Measurements from ENCODE around the gene JRKL. TPM values are rescaled to one million over a fixed set of nuclear protein-coding genes. Genes with fewer than 3 reads are reported as not detected.
"Not testable (repeated sequence)": the region's sequence is repeated elsewhere in the genome, so short reads cannot be mapped to it uniquely, and the experiment has no call there.

JRKL gene
- total and polyA plus RNA-seq, 5 experiments from 2014 or later: 1.4 to 13.4 (median 5.4) TPM

- Mint-ChIP-seq H3K36me3 (peaks cover 0 to 2% (median 0%) of the 10 kb centered on the region in 3 donors), H3K4me3 (no peak overlapping the region), H3K27ac (peak overlapping the region in 1 of 10 donors; percentile 10), H3K9me3 (peaks cover 0 to 5% (median 0%) of the 10 kb centered on the region in 9 donors), H3K27me3 (peaks cover 0 to 2% (median 0%) of the 10 kb centered on the region in 5 donors), H3K4me1 (peaks cover 2 to 8% (median 4%) of the 10 kb centered on the region in 4 donors)
- POLR2A ChIA-PET: no interaction called here
- ATAC-seq (no peak), DNase-seq (no peak)
These were observed 8.1 kb downstream of the JRKL start for GRCh38 chr11:96397863-96398262.

DNA sequence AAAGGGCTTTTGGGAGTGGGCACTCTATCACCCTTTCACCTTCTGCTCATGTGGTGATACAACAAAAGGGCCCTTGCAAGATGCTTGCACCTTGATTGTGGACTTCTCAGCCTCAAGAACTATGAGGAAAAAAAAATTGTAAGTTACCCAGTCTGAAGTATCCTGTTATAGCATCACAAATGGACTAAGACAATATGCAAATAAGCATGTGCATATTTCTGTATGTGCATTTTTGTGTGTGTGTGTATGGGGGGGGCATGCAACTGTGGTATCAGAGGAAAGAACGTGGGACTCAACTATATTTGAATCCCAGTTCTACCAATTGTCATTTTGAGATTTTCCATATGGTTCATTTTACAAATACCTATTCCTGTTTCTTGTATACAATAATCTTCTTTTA is 10.9 kb downstream of the JRKL start:
- Mint-ChIP-seq H3K27ac (no peak overlapping the region), H3K4me1 (peaks cover 2 to 8% (median 4%) of the 10 kb centered on the region in 4 donors), H3K9me3 (peaks cover 0 to 5% (median 0%) of the 10 kb centered on the region in 9 donors), H3K27me3 (peaks cover 0 to 4% (median 2%) of the 10 kb centered on the region in 5 donors), H3K4me3 (no peak overlapping the region), H3K36me3 (peaks cover 0 to 4% (median 0%) of the 10 kb centered on the region in 3 donors)
- DNase-seq (no peak), ATAC-seq (no peak)
- POLR2A ChIA-PET: no interaction called here

- peaks cover 11 to 47% (median 22%) of the 10 kb centered on the region in 5 donors for H3K27me3 Mint-ChIP-seq
- H3K36me3 Mint-ChIP-seq, DNase-seq, H3K9me3 Mint-ChIP-seq, ATAC-seq, POLR2A ChIA-PET, H3K4me1 Mint-ChIP-seq: not testable (repeated sequence)
- peak overlapping the region in 1 of 10 donors; percentile 37 for H3K27ac Mint-ChIP-seq
- peak overlapping the region in 5 of 10 donors; percentile 26 to 62 (median 43) for H3K4me3 Mint-ChIP-seq
These were observed 21.6 kb downstream of the JRKL start for GRCh38 chr11:96411412-96411811.

- H3K4me1 Mint-ChIP-seq: no peaks in the 10 kb centered on the region
- H3K27ac Mint-ChIP-seq: no peak overlapping the region
- peaks cover 19 to 48% (median 26%) of the 10 kb centered on the region in 5 donors for H3K27me3 Mint-ChIP-seq
These were observed 23.1 kb downstream of the JRKL start for GRCh38 chr11:96412761-96413381.

GRCh38 chr11:96413408-96413807 is 23.6 kb downstream of the JRKL start:
- peaks cover 0 to 3% (median 0%) of the 10 kb centered on the region in 9 donors for H3K9me3 Mint-ChIP-seq
- H3K27me3 Mint-ChIP-seq: peaks cover 19 to 48% (median 26%) of the 10 kb centered on the region in 5 donors
- DNase-seq (no peak), ATAC-seq (no peak)
- H3K36me3 Mint-ChIP-seq: no peaks in the 10 kb centered on the region
- POLR2A ChIA-PET: no interaction called here
- no peak overlapping the region for H3K27ac Mint-ChIP-seq
- H3K4me1 Mint-ChIP-seq: no peaks in the 10 kb centered on the region
- no peak overlapping the region for H3K4me3 Mint-ChIP-seq

More at GRCh38 chr11:96412761-96413381, 23.1 kb downstream of the JRKL start:
- DNase-seq (no peak), ATAC-seq (no peak)
- POLR2A ChIA-PET: no interaction called here
- Mint-ChIP-seq H3K9me3 (peaks cover 0 to 3% (median 0%) of the 10 kb centered on the region in 9 donors), H3K4me3 (no peak overlapping the region), H3K36me3 (no peaks in the 10 kb centered on the region)

DNA sequence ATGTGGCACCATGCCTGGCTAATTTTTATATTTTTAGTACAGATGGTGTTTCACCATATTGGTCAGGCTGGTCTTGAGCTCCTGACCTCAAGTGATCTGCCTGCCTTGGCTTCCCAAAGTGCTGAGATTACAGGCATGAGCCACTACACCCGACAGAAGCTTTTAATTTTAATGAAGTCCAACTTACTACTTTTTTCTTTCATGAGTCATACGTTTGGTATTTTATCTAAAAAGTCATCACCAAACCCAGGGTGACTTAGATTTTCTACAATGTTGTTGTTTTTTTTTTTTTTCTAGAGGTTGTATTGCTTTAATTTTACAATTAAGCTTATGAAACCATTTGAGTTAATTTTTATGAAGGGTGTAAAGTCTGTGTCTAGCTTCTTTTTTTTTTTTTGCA is 34.9 kb downstream of the JRKL start:
- Mint-ChIP-seq H3K27ac (no peak overlapping the region), H3K4me3 (no peak overlapping the region), H3K36me3 (no peaks in the 10 kb centered on the region), H3K4me1 (peaks cover 0 to 8% (median 0%) of the 10 kb centered on the region in 4 donors), H3K9me3 (no peaks in the 10 kb centered on the region), H3K27me3 (peaks cover 11 to 46% (median 27%) of the 10 kb centered on the region in 5 donors)
- DNase-seq: no peak
- no peak for ATAC-seq
- POLR2A ChIA-PET: interaction anchor here (0.6 kb wide), 1 partner anchor 592 kb away, joined by 3 read pairs; no protein-coding TSS in a partner anchor

GRCh38 chr11:96430668-96431067 is 40.9 kb downstream of the JRKL start:
- H3K4me1 Mint-ChIP-seq: peaks cover 0 to 8% (median 0%) of the 10 kb centered on the region in 4 donors
- H3K36me3 Mint-ChIP-seq: no peaks in the 10 kb centered on the region
- H3K9me3 Mint-ChIP-seq: peaks cover 0 to 10% (median 0%) of the 10 kb centered on the region in 9 donors
- H3K4me3 Mint-ChIP-seq: no peak overlapping the region
- DNase-seq (no peak), ATAC-seq (no peak)
- H3K27me3 Mint-ChIP-seq: peaks cover 24 to 64% (median 39%) of the 10 kb centered on the region in 5 donors
- H3K27ac Mint-ChIP-seq: no peak overlapping the region
- POLR2A ChIA-PET: no interaction called here

- H3K36me3 Mint-ChIP-seq, DNase-seq, ATAC-seq, POLR2A ChIA-PET, H3K9me3 Mint-ChIP-seq, H3K27ac Mint-ChIP-seq, H3K4me1 Mint-ChIP-seq, H3K4me3 Mint-ChIP-seq: not testable (repeated sequence)
- H3K27me3 Mint-ChIP-seq: peaks cover 27 to 66% (median 43%) of the 10 kb centered on the region in 5 donors
These were observed 42.8 kb downstream of the JRKL start for GRCh38 chr11:96432654-96433053.

Small RNAs within 50 kb of the gene (microRNA-seq; reads per million reads assigned to microRNA genes)
- gene MIR1260B (ENCODE audit: borderline microRNAs expressed): not detected

Other genes with a start within 250 kb of the JRKL start
- 10 to 100 TPM; 68.2 to 68.5 TPM for gene MAML2, start 46.8 kb upstream of the JRKL start, total RNA-seq
- 10 to 100 TPM in 2 of 3 donors, 1 to 10 TPM in 1; 6.6 to 33.0 (median 15.3) TPM for gene MAML2, start 46.8 kb upstream of the JRKL start, polyA plus RNA-seq
- gene CCDC82, start 101 bp upstream of the JRKL start, total RNA-seq: 10 to 100 TPM; 31.9 to 36.0 TPM
- 10 to 100 TPM; 14.2 to 21.4 (median 18.0) TPM for gene CCDC82, start 101 bp upstream of the JRKL start, polyA plus RNA-seq

Measured in naive thymus-derived CD8-positive, alpha-beta T cell (primary cell).